Measurements from ENCODE around the gene CACNA1E.

GRCh38 chr1:181660621-181661020 is 177.3 kb downstream of the CACNA1E start:
- TF ChIP-seq POLR2AphosphoS5 (IDR thresholded peaks at IDR 0.05; ENCODE audit: insufficient read depth in 1 of 2, low read depth in 1 of 2) = no peak
- no peak for TF ChIP-seq CTCF (IDR thresholded peaks at IDR 0.05)
- TF ChIP-seq POLR2A (IDR thresholded peaks at IDR 0.05) = no peak
